LNCaP clone FGC (cell line): Measurements from ENCODE around the gene GLS.

Experiments
- DNase-seq: peaks from one replicate; pipeline ENCODE4 v3.0.0-alpha.2; 2011; ENCODE audit warnings: low read depth
- H3K4me3 ChIP-seq: 2 replicates; pipeline ENCODE4 v1.5.1; 2011; ENCODE audit warnings: mild to moderate bottlenecking, low read depth, low read length, control low read depth
- CTCF ChIP-seq: IDR thresholded peaks from 2 replicates; pipeline ENCODE4 v1.5.1; 2012; ENCODE audit warnings: mild to moderate bottlenecking; ENCODE audit not compliant: control insufficient read depth, insufficient read depth; ENCODE audit errors: extremely low read depth

The GLS gene

GRCh38 chr2:191012845-191013681, 132.4 kb downstream of the GLS start:
- peak overlapping the region; percentile 87 for H3K4me3 ChIP-seq
- no peak for TF ChIP-seq CTCF
- no peak for DNase-seq

GRCh38 chr2:191013682-191013931, 133.0 kb downstream of the GLS start:
- TF ChIP-seq CTCF: 0 out of 2 replicates have a peak, but pooled peaks have one; percentile 5
- DNase-seq: peak; percentile 17
- peak overlapping the region; percentile 87 for H3K4me3 ChIP-seq

GRCh38 chr2:191013932-191014652, 133.5 kb downstream of the GLS start, which contains the start of gene STAT1:
STAT1 (minus strand) TSS chr2:191014171; CDS start chr2:191010003, 4,168 bp downstream.
- peak; percentile 46 for DNase-seq
- peak within 1 kb of the TSS; percentile 87 for H3K4me3 ChIP-seq
- TF ChIP-seq CTCF: no peak

- no peak for TF ChIP-seq CTCF
- peak overlapping the region; percentile 87 for H3K4me3 ChIP-seq
- no peak for DNase-seq
Observed at GRCh38 chr2:191014653-191015020, 134.0 kb downstream of the GLS start.
